WTC11 (cell line): ENCODE results near the gene ADAMTSL5. TPM values are rescaled to one million over a fixed set of nuclear protein-coding genes. Genes with fewer than 3 reads are reported as not detected.

Experiments
- ATAC-seq: fragments of 200-7000 bp; cut with Tn5 transposase; 2 replicates; pipeline ENCODE4 v1.10.0; 2021; ENCODE audit warnings: mild to moderate bottlenecking, moderate library complexity
- CTCF ChIA-PET: fragments of 300-600 bp; sonication (Branson Sonifier 250); formaldehyde crosslinking; loops from one replicate; lab custom pipeline; 2021; ENCODE audit warnings: antibody characterized with exemption; lab: Charles Lee
- POLR2A ChIA-PET: fragments of 350-600 bp; sonication (Branson Sonifier 250); formaldehyde crosslinking; loops from one replicate; lab custom pipeline; 2021; ENCODE audit warnings: antibody characterized with exemption; lab: Charles Lee
- DNase-seq: peaks from one replicate; pipeline ENCODE4 v3.0.0; 2021; ENCODE audit warnings: low spot score
- H3K27ac Mint-ChIP-seq: 2 replicates; pipeline ENCODE4 v1.8.0; 2021; ENCODE audit warnings: mixed read lengths
- H3K27me3 Mint-ChIP-seq: 2 replicates; pipeline ENCODE4 v1.8.0; 2021; ENCODE audit warnings: low read depth, mild to moderate bottlenecking, moderate library complexity, mixed read lengths
- H3K36me3 Mint-ChIP-seq: 2 replicates; pipeline ENCODE4 v1.8.0; 2021; ENCODE audit warnings: mixed read lengths
- H3K4me1 Mint-ChIP-seq: 2 replicates; pipeline ENCODE4 v1.8.0; 2022; ENCODE audit warnings: mixed read lengths
- H3K4me3 Mint-ChIP-seq: 2 replicates; pipeline ENCODE4 v1.8.0; 2021; ENCODE audit warnings: mild to moderate bottlenecking, moderate library complexity, mixed read lengths
- H3K9me3 Mint-ChIP-seq: 2 replicates; pipeline ENCODE4 v1.8.0; 2021; ENCODE audit warnings: mixed read lengths
- ARID4B ChIP-seq: sonication (generic); formaldehyde crosslinking; IDR thresholded peaks from 2 replicates; pipeline ENCODE4 v1.8.0; 2023; ENCODE audit warnings: missing genetic modification reagents, mild to moderate bottlenecking, borderline replicate concordance
- CTCF ChIP-seq: fragments of 200-600 bp; IDR thresholded peaks from 2 replicates; pipeline ENCODE4 v1.8.0; 2022; ENCODE audit warnings: antibody characterized with exemption
- FOXJ3 ChIP-seq: sonication (generic); formaldehyde crosslinking; IDR thresholded peaks from 2 replicates; pipeline ENCODE4 v1.9.0; 2021; ENCODE audit warnings: missing genetic modification reagents, mild to moderate bottlenecking, borderline replicate concordance
- FOXP1 ChIP-seq: sonication (generic); formaldehyde crosslinking; IDR thresholded peaks from 2 replicates; pipeline ENCODE4 v1.8.0; 2022; ENCODE audit warnings: missing genetic modification reagents, mild to moderate bottlenecking, moderate library complexity, borderline replicate concordance
- GTF2I ChIP-seq: fragments of 250-450 bp; sonication (Bioruptor Pico); conservative IDR thresholded peaks from 2 replicates; pipeline ENCODE4 v1.4.0; 2021; ENCODE audit warnings: mild to moderate bottlenecking
- KAT7 ChIP-seq: sonication (generic); formaldehyde crosslinking; IDR thresholded peaks from 2 replicates; pipeline ENCODE4 v1.8.1; 2023; ENCODE audit warnings: missing genetic modification reagents, mild to moderate bottlenecking, borderline replicate concordance
- MAX ChIP-seq: sonication (generic); formaldehyde crosslinking; IDR thresholded peaks from 2 replicates; pipeline ENCODE4 v1.8.0; 2022; ENCODE audit warnings: mild to moderate bottlenecking, missing genetic modification reagents
- NFATC4 ChIP-seq: fragments of 250-450 bp; sonication (Bioruptor Pico); IDR thresholded peaks from 2 replicates; pipeline ENCODE4 v1.9.0; 2021; ENCODE audit warnings: mild to moderate bottlenecking
- RELA ChIP-seq: sonication (generic); formaldehyde crosslinking; IDR thresholded peaks from 2 replicates; pipeline ENCODE4 v1.8.1; 2022; ENCODE audit warnings: missing genetic modification reagents, mild to moderate bottlenecking, borderline replicate concordance
- TCF7 ChIP-seq: sonication (generic); formaldehyde crosslinking; IDR thresholded peaks from 2 replicates; pipeline ENCODE4 v1.8.0; 2022; ENCODE audit warnings: mild to moderate bottlenecking, low read depth, missing genetic modification reagents, moderate library complexity
- TEAD1 ChIP-seq: sonication (generic); formaldehyde crosslinking; IDR thresholded peaks from 2 replicates; pipeline ENCODE4 v1.8.0; 2022; ENCODE audit warnings: mild to moderate bottlenecking, missing genetic modification reagents
- TEAD4 ChIP-seq: sonication (generic); formaldehyde crosslinking; IDR thresholded peaks from 2 replicates; pipeline ENCODE4 v1.8.0; 2022; ENCODE audit warnings: mild to moderate bottlenecking, missing genetic modification reagents
- TP53 ChIP-seq: sonication (generic); formaldehyde crosslinking; IDR thresholded peaks from 2 replicates; pipeline ENCODE4 v1.8.1; 2023; ENCODE audit warnings: mild to moderate bottlenecking, missing genetic modification reagents
- USF1 ChIP-seq: sonication (generic); formaldehyde crosslinking; IDR thresholded peaks from 2 replicates; pipeline ENCODE4 v1.8.0; 2022; ENCODE audit warnings: mild to moderate bottlenecking, missing genetic modification reagents
- ZNF219 ChIP-seq: sonication (generic); formaldehyde crosslinking; IDR thresholded peaks from 2 replicates; pipeline ENCODE4 v1.8.0; 2023; ENCODE audit warnings: missing genetic modification reagents, mild to moderate bottlenecking, borderline replicate concordance
- ZNF263 ChIP-seq: sonication (generic); formaldehyde crosslinking; IDR thresholded peaks from 2 replicates; pipeline ENCODE4 v1.8.1; 2022; ENCODE audit warnings: low read depth, mild to moderate bottlenecking, moderate library complexity, missing genetic modification reagents
- ZNF396 ChIP-seq: fragments of 250-450 bp; sonication (Bioruptor Pico); IDR thresholded peaks from 2 replicates; pipeline ENCODE4 v1.8.0; 2021; ENCODE audit warnings: mild to moderate bottlenecking, moderate library complexity, borderline replicate concordance
- ZNF423 ChIP-seq: fragments of 250-450 bp; sonication (Bioruptor Pico); IDR thresholded peaks from 2 replicates; pipeline ENCODE4 v2.1.2; 2022; ENCODE audit warnings: mild to moderate bottlenecking, moderate library complexity
- ZNF671 ChIP-seq: fragments of 250-450 bp; sonication (Bioruptor Pico); IDR thresholded peaks from 2 replicates; pipeline ENCODE4 v1.8.0; 2021; ENCODE audit warnings: mild to moderate bottlenecking
- total RNA-seq: library from RNA; stranded (reverse); gene quantifications from 3 replicates; pipeline ENCODE4 v1.2.3, GENCODE V29; 2021

The ADAMTSL5 gene
- total RNA-seq, 1 experiment from 2014 or later, result 1.5 TPM

- no peak for ATAC-seq
- TF ChIP-seq RELA, result no peak
- no peak for TF ChIP-seq TCF7
- no peak for TF ChIP-seq TEAD4
- no peak for TF ChIP-seq MAX (CRISPR knock-in tag)
- no peak for TF ChIP-seq GTF2I (CRISPR knock-in tag)
- no peak for TF ChIP-seq ARID4B (CRISPR knock-in tag)
- TF ChIP-seq NFATC4 (CRISPR knock-in tag), result no peak
- no peak for TF ChIP-seq USF1 (CRISPR knock-in tag)
- TF ChIP-seq ZNF423, result no peak
- no peak for TF ChIP-seq ZNF219 (CRISPR knock-in tag)
- TF ChIP-seq TP53 (CRISPR knock-in tag), result no peak
- TF ChIP-seq FOXJ3 (CRISPR knock-in tag), result no peak
- no peak for TF ChIP-seq ZNF671 (CRISPR knock-in tag)
- TF ChIP-seq ZNF396 (CRISPR knock-in tag), result no peak
- no peak for TF ChIP-seq ZNF263
- TF ChIP-seq FOXP1 (CRISPR knock-in tag), result no peak
- TF ChIP-seq, all 79 proteins: peak for 0
- no peak for DNase-seq
- Mint-ChIP-seq H3K27ac (no peak overlapping the region), H3K9me3 (no peaks in the 10 kb centered on the region), H3K36me3 (no peaks in the 10 kb centered on the region), H3K4me3 (no peak overlapping the region), H3K27me3 (peaks cover 24% of the 10 kb centered on the region), H3K4me1 (peaks cover 6% of the 10 kb centered on the region)
- POLR2A ChIA-PET, result interaction anchor here (0.6 kb wide), 1 partner anchor 22 kb away, joined by 3 read pairs; no protein-coding TSS in a partner anchor
- CTCF ChIA-PET, result interaction anchor here (1.2 kb wide), 1 partner anchor 10 kb away, joined by 5 read pairs; no protein-coding TSS in a partner anchor
These were observed 18.6 kb downstream of the ADAMTSL5 start for GRCh38 chr19:1494115-1494815.

GRCh38 chr19:1492474-1493006 lies 20.3 kb downstream of the ADAMTSL5 start:
- Mint-ChIP-seq H3K27me3 (peaks cover 24% of the 10 kb centered on the region), H3K27ac (no peak overlapping the region), H3K9me3 (no peaks in the 10 kb centered on the region), H3K4me1 (peaks cover 6% of the 10 kb centered on the region), H3K4me3 (peak overlapping the region; percentile 73), H3K36me3 (no peaks in the 10 kb centered on the region)
- ChIA-PET CTCF (no interaction called here), POLR2A (no interaction called here)
- DNase-seq (no peak), ATAC-seq (no peak)
- TF ChIP-seq NFATC4 (CRISPR knock-in tag) (no peak), ARID4B (CRISPR knock-in tag) (no peak), TEAD1 (no peak), FOXP1 (CRISPR knock-in tag) (no peak), CTCF (no peak), KAT7 (CRISPR knock-in tag) (no peak)
